Inflammatory macrophage treated with lipopolysaccharide for 1 hour (primary cell): ENCODE results near the gene FAM81B.

Experiments used
- DNase-seq, 2 donors: peaks; one replicate each; pipeline ENCODE4 v3.0.0-alpha.2; 2020 to 2022

The FAM81B gene

GRCh38 chr5:95484421-95484820 lies 93.3 kb downstream of the FAM81B start:
- DNase-seq, result no peak

- DNase-seq, result no peak
Observed at GRCh38 chr5:95486191-95486590, 95.0 kb downstream of the FAM81B start.

GRCh38 chr5:95487880-95488279 lies 96.7 kb downstream of the FAM81B start:
- no peak for DNase-seq
